Smooth muscle cell of the brain vasculature (primary cell): ENCODE results near the gene ITSN1.
A peak's percentile ranks its signal among the peaks of the same experiment; 100 is the strongest.
"Not testable (repeated sequence)": the region's sequence is repeated elsewhere in the genome, so short reads cannot be mapped to it uniquely, and the experiment has no call there.

ENCODE experiments used
- DNase-seq: peaks from one replicate; pipeline ENCODE4 v3.0.0-alpha.2; 2012; ENCODE audit warnings: low read depth, low spot score

The ITSN1 gene

GRCh38 chr21:33859373-33860102 lies 217.2 kb downstream of the ITSN1 start:
- no peak for DNase-seq

- no peak for DNase-seq
These were observed 218.1 kb downstream of the ITSN1 start for GRCh38 chr21:33860332-33860879.

GRCh38 chr21:33861125-33861524 lies 218.8 kb downstream of the ITSN1 start:
- DNase-seq: no peak

GRCh38 chr21:33863191-33863590 lies 220.9 kb downstream of the ITSN1 start:
- DNase-seq: not testable (repeated sequence)

- no peak for DNase-seq
These were observed 221.8 kb downstream of the ITSN1 start for GRCh38 chr21:33864150-33864549.

- DNase-seq: no peak
These were observed 222.9 kb downstream of the ITSN1 start for GRCh38 chr21:33865176-33865575.

- no peak for DNase-seq
These were observed 223.8 kb downstream of the ITSN1 start for GRCh38 chr21:33865996-33866575.

- DNase-seq: no peak
These were observed 224.5 kb downstream of the ITSN1 start for GRCh38 chr21:33866826-33867225.

GRCh38 chr21:33867868-33868267 lies 225.6 kb downstream of the ITSN1 start:
- DNase-seq: not testable (repeated sequence)

- no peak for DNase-seq
These were observed 227.6 kb downstream of the ITSN1 start for GRCh38 chr21:33869873-33870272.

GRCh38 chr21:33870768-33871167 lies 228.5 kb downstream of the ITSN1 start:
- DNase-seq: no peak

- no peak for DNase-seq
These were observed 228.9 kb downstream of the ITSN1 start for GRCh38 chr21:33871171-33871570.

- DNase-seq: no peak
These were observed 230.7 kb downstream of the ITSN1 start for GRCh38 chr21:33872881-33873515.

GRCh38 chr21:33874161-33874560 lies 231.9 kb downstream of the ITSN1 start:
- DNase-seq: no peak

GRCh38 chr21:33875026-33875695 lies 232.9 kb downstream of the ITSN1 start:
- no peak for DNase-seq

- DNase-seq: no peak
These were observed 236.5 kb downstream of the ITSN1 start for GRCh38 chr21:33878824-33879223.

- DNase-seq: no peak
These were observed 238.3 kb downstream of the ITSN1 start for GRCh38 chr21:33880626-33881025.

GRCh38 chr21:33881689-33882440 lies 239.6 kb downstream of the ITSN1 start:
- DNase-seq: peak; percentile 72

- DNase-seq: no peak
These were observed 240.8 kb downstream of the ITSN1 start for GRCh38 chr21:33883118-33883517.

- no peak for DNase-seq
These were observed 242.3 kb downstream of the ITSN1 start for GRCh38 chr21:33884376-33885171.

GRCh38 chr21:33885172-33885514 lies 242.8 kb downstream of the ITSN1 start:
- DNase-seq: no peak
